GM12865 (cell line): ENCODE results near the gene MTG2.

Source experiments
- DNase-seq: peaks from one replicate; pipeline ENCODE4 v3.0.0; 2010; ENCODE audit warnings: low read depth
- H3K4me3 ChIP-seq: 2 replicates; pipeline ENCODE4 v1.5.1; 2011; ENCODE audit warnings: mild to moderate bottlenecking, low read depth, low read length, control low read depth
- TF ChIP-seq, protein P1 (sequence below): IDR thresholded peaks from 2 replicates; pipeline ENCODE4 v1.5.1; 2011; ENCODE audit warnings: low read length, control low read depth, low read depth, inconsistent platforms; ENCODE audit not compliant: insufficient read depth; ENCODE audit errors: missing control alignments

Gene MTG2

GRCh38 chr20:62202083-62202395 is 19.2 kb downstream of the MTG2 start:
- TF ChIP-seq, protein P1, sequence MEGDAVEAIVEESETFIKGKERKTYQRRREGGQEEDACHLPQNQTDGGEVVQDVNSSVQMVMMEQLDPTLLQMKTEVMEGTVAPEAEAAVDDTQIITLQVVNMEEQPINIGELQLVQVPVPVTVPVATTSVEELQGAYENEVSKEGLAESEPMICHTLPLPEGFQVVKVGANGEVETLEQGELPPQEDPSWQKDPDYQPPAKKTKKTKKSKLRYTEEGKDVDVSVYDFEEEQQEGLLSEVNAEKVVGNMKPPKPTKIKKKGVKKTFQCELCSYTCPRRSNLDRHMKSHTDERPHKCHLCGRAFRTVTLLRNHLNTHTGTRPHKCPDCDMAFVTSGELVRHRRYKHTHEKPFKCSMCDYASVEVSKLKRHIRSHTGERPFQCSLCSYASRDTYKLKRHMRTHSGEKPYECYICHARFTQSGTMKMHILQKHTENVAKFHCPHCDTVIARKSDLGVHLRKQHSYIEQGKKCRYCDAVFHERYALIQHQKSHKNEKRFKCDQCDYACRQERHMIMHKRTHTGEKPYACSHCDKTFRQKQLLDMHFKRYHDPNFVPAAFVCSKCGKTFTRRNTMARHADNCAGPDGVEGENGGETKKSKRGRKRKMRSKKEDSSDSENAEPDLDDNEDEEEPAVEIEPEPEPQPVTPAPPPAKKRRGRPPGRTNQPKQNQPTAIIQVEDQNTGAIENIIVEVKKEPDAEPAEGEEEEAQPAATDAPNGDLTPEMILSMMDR: no peak
- no peak for DNase-seq

DNA sequence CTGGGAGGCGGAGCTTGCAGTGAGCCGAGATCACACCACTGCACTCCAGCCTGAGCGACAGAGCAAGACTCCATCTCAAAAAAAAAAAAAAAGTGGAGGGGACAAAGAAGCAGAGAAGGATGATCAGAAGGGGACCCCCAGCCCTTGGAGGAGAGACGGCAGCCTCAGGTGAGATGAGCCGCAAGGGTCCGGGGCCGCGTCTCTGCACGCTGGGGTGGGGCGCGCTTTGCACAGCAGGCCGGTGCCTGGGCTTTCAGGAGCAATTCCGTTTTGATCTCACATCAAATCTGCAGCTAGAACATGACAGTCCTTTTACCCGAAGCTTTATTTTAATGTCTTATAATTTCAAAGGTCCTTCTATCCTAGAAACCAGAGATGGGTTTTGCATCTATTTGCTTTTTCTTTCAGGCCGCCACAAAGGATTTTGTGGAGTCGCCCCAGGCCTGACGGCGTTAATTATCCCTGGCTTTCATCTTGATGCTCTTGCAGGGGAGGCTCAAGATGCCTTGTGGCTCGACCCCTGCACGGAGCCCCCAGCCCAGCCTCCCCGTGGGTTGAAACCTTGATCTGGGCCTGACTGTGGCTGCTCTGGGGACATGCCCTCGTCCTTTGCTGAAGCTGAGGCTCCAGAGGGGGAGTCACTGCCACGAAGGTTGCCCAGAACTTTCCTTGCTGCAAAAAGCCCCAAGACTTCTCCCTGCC is 20.0 kb downstream of the MTG2 start:
- no peak overlapping the region for H3K4me3 ChIP-seq
- no peak for DNase-seq
- TF ChIP-seq, protein P1: no peak

More at GRCh38 chr20:62202083-62202395, 19.2 kb downstream of the MTG2 start:
- H3K4me3 ChIP-seq: no peak overlapping the region

DNA sequence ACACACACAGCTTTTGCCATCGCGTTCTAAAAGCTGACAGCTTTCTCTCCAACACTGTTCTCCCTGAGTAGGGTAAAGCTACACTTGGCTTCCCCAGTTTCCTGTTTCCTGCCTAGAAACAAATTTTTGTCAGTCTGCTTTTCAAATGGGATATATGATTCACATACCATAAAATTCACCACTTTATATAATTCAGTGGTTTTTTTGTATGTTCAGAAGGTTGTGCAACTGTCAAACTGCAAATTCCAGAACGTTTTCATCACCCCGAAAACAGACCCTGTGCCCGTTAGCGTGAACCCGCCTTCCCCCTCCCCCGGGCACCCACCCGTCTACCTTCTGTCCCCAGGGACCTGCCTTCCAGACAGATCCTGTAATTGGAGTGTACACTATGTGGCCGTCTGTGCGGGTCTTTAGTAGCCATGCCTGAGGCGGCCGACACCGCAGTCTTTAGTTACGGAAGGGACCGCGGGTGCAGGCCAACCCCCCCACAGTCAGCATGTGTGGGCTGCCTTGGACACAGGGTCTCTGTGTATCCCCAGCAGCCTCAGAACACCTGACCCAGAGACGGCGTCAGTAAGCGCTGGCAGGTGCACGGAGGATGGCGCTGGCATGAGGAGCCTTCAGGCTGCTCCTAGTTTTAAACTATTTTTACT is 20.7 kb downstream of the MTG2 start:
- DNase-seq: no peak
- TF ChIP-seq, protein P1: no peak

DNA sequence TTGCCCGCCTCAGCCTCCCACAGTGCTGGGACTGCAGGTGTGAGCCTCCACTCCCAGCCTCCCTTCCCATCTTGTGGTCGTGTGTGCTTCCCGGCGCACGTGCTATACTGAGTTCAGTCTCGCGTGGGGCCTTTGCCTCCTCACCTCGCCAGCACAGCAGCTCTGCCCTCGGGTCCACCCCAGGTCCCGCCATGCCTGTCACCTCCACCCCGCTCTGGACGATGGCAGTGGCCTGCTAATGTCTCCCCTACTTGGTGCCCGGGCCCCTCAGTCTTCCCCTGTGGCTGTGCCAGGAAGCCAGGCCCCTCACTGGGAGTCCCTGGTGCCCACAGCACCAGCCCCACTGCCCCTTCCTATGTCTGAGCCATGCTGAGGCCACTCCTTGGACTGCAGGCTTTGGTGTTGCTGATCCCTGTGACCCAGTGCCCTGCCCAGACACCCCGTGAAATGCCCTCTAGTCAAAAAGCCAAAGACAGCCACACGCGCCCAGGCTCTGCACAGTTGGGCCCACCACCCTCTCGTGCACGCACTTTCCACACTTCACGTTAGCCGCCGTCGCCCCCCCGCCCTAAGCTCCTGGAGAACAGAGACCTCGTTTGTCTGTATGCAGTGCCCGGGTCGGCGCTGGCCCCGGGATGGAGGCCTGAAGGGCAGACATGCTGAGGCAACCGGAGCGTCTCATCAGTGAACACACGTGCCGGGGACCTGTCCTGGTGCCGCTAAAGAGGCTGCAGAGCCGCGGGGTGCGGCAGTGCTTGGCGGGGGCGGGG is 23.0 kb downstream of the MTG2 start:
- H3K4me3 ChIP-seq: no peak overlapping the region
- TF ChIP-seq, protein P1: no peak
- no peak for DNase-seq

More for the DNA sequence above, 20.7 kb downstream of the MTG2 start:
- H3K4me3 ChIP-seq: no peak overlapping the region

GRCh38 chr20:62206388-62206775 is 23.6 kb downstream of the MTG2 start:
- DNase-seq: no peak
- TF ChIP-seq, protein P1: no peak
- no peak overlapping the region for H3K4me3 ChIP-seq

DNA sequence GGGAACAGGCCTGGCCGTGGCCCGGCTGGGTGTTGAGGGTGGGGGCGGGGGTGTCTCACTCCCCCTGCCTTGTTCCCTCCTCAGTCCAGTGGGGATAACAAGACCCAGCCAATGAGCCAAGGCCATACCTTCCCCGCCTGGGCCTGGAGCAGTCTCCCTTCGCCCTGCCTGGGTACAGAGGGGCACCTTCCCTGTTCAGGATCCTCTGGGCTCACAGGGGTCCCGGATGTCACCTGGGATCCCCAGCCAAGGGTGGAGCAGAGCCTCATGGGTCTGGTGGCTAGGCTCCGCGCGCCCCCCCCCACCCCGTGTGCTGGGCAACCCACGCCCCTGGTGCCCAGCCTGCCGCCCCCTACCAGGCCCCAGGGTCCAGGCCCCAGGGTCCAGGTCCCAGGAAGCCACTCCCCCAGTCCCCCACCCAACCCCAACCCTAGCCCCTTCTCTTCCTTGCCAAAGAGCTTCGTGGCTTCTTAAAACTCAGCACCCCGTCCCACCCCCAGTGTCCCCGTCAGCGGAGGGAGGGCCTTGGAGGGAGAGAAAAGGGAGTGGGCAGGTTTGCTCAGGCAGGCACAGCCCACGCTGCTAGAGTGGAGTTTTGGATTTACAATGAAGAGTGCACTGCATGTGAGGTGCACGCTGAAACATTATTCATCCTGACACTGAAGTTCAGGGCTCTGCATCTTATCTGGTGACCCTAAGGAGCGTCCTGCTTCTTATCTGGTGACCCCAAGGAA is 25.4 kb downstream of the MTG2 start:
- DNase-seq: no peak
- TF ChIP-seq, protein P1: no peak

More for the DNA sequence above, 25.4 kb downstream of the MTG2 start:
- H3K4me3 ChIP-seq: no peak overlapping the region
